ENCODE data around the gene SETD9.

GRCh38 chr5:56958595-56958994 lies 49.2 kb downstream of the SETD9 start:
- TF ChIP-seq, protein P1, sequence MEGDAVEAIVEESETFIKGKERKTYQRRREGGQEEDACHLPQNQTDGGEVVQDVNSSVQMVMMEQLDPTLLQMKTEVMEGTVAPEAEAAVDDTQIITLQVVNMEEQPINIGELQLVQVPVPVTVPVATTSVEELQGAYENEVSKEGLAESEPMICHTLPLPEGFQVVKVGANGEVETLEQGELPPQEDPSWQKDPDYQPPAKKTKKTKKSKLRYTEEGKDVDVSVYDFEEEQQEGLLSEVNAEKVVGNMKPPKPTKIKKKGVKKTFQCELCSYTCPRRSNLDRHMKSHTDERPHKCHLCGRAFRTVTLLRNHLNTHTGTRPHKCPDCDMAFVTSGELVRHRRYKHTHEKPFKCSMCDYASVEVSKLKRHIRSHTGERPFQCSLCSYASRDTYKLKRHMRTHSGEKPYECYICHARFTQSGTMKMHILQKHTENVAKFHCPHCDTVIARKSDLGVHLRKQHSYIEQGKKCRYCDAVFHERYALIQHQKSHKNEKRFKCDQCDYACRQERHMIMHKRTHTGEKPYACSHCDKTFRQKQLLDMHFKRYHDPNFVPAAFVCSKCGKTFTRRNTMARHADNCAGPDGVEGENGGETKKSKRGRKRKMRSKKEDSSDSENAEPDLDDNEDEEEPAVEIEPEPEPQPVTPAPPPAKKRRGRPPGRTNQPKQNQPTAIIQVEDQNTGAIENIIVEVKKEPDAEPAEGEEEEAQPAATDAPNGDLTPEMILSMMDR (IDR thresholded peaks at IDR 0.05) = no peak
- no peak for TF ChIP-seq POLR2A (IDR thresholded peaks at IDR 0.05)

All from Peyer's patch (tissue), 4 donors.